GM19043 (cell line): ENCODE results near the gene RDH14.

Experiments
- ATAC-seq: cut with Tn5 transposase; IDR thresholded peaks from one replicate; pipeline ENCODE4 v1.9.1; 2021; ENCODE audit warnings: low read depth; ENCODE audit not compliant: unreplicated experiment

RDH14 gene

GRCh38 chr2:18525852-18526251 is 34.6 kb downstream of the RDH14 start:
- no peak for ATAC-seq

GRCh38 chr2:18525236-18525635 is 35.2 kb downstream of the RDH14 start:
- ATAC-seq, result no peak

GRCh38 chr2:18522484-18523146 is 37.8 kb downstream of the RDH14 start:
- no peak for ATAC-seq

GRCh38 chr2:18520451-18521425 is 39.7 kb downstream of the RDH14 start:
- peak; percentile 73 for ATAC-seq

GRCh38 chr2:18519914-18520450 is 40.5 kb downstream of the RDH14 start:
- ATAC-seq, result no peak

GRCh38 chr2:18518116-18519111 is 42.0 kb downstream of the RDH14 start:
- ATAC-seq, result no peak

GRCh38 chr2:18517386-18517785 is 43.1 kb downstream of the RDH14 start:
- no peak for ATAC-seq

GRCh38 chr2:18516112-18516511 is 44.3 kb downstream of the RDH14 start:
- ATAC-seq, result no peak

- ATAC-seq, result no peak
Measured at GRCh38 chr2:18514526-18515461, 45.7 kb downstream of the RDH14 start.

GRCh38 chr2:18510775-18511174 is 49.7 kb downstream of the RDH14 start:
- no peak for ATAC-seq

- no peak for ATAC-seq
Measured at GRCh38 chr2:18506883-18507509, 53.5 kb downstream of the RDH14 start.

- ATAC-seq, result no peak
Measured at GRCh38 chr2:18505703-18506341, 54.6 kb downstream of the RDH14 start.
